Mesendoderm (in vitro differentiated cells): ENCODE data around the gene SCYL3. TPM values are rescaled to one million over a fixed set of nuclear protein-coding genes. Genes with fewer than 3 reads are reported as not detected.

Experiments
- DNase-seq: peaks from one replicate; pipeline ENCODE4 v3.0.0; 2013
- H2AK5ac ChIP-seq: 2 replicates; pipeline ENCODE4 v1.6.1; 2013; ENCODE audit warnings: low read length, inconsistent platforms
- H2BK120ac ChIP-seq: 2 replicates; pipeline ENCODE4 v1.6.1; 2013; ENCODE audit warnings: low read depth, mild to moderate bottlenecking, low read length, moderate library complexity, mixed read lengths
- H2BK15ac ChIP-seq: replicated peaks from 2 replicates; pipeline ENCODE4 v1.6.1; 2013; ENCODE audit warnings: low read depth, mild to moderate bottlenecking, moderate library complexity
- H2BK5ac ChIP-seq: 2 replicates; pipeline ENCODE4 v1.6.1; 2013; ENCODE audit warnings: low read length, inconsistent platforms
- H3K18ac ChIP-seq: 2 replicates; pipeline ENCODE4 v1.6.1; 2013; ENCODE audit warnings: mild to moderate bottlenecking, low read length, mixed read lengths
- H3K23ac ChIP-seq: one replicate; pipeline ENCODE4 v1.6.1; 2013; ENCODE audit warnings: low read length
- H3K27ac ChIP-seq: 2 replicates; pipeline ENCODE4 v1.5.1; 2013; ENCODE audit warnings: low read depth, mild to moderate bottlenecking, inconsistent platforms, low read length, moderate library complexity
- H3K27me3 ChIP-seq: 2 replicates; pipeline ENCODE4 v1.6.1; 2013; ENCODE audit warnings: low read length, control low read depth, mild to moderate bottlenecking, inconsistent platforms; ENCODE audit not compliant: insufficient read depth, poor library complexity
- H3K36me3 ChIP-seq: 2 replicates; pipeline ENCODE4 v1.6.1; 2013; ENCODE audit warnings: low read length, inconsistent platforms; ENCODE audit not compliant: control insufficient read depth, insufficient read depth
- H3K4ac ChIP-seq: one replicate; pipeline ENCODE4 v1.6.1; 2013; ENCODE audit warnings: low read depth, mild to moderate bottlenecking, low read length, moderate library complexity
- H3K4me1 ChIP-seq: 2 replicates; pipeline ENCODE4 v1.6.1; 2013; ENCODE audit warnings: low read depth, low read length, inconsistent platforms; ENCODE audit not compliant: control insufficient read depth
- H3K4me2 ChIP-seq: 2 replicates; pipeline ENCODE4 v1.6.1; 2013; ENCODE audit warnings: low read length
- H3K4me3 ChIP-seq: 2 replicates; pipeline ENCODE4 v1.5.1; 2013; ENCODE audit warnings: mild to moderate bottlenecking, low read length
- H3K56ac ChIP-seq: one replicate; pipeline ENCODE4 v1.6.1; 2013; ENCODE audit warnings: low read length
- H3K79me1 ChIP-seq: 2 replicates; pipeline ENCODE4 v1.6.1; 2013; ENCODE audit warnings: low read length, inconsistent platforms
- H3K79me2 ChIP-seq: 2 replicates; pipeline ENCODE4 v1.6.1; 2013; ENCODE audit warnings: mild to moderate bottlenecking, low read length; ENCODE audit not compliant: control insufficient read depth, insufficient read depth
- H3K9ac ChIP-seq: 2 replicates; pipeline ENCODE4 v1.6.1; 2013; ENCODE audit warnings: low read length, inconsistent platforms
- H4K5ac ChIP-seq: one replicate; pipeline ENCODE4 v1.6.1; 2013; ENCODE audit warnings: low read length
- H4K8ac ChIP-seq: one replicate; pipeline ENCODE4 v1.6.1; 2013; ENCODE audit warnings: low read depth, mild to moderate bottlenecking, control low read depth, low read length, moderate library complexity
- WGBS: extraction: QIAGEN DNeasy Blood & Tissue Kit; methylation state at CpG from one replicate; pipeline ENCODE4 v1.1.7; 2013; ENCODE audit warnings: low lambda C conversion rate, missing lambda C conversion rate; ENCODE audit not compliant: insufficient coverage; ENCODE audit errors: extremely low coverage; 5-methylcytosine and 5-hydroxymethylcytosine counted together
- polyA plus RNA-seq, 2 experiments: library from polyadenylated mRNA; stranded (reverse); fragments of 200-250 nt; gene quantifications; one replicate each; pipeline ENCODE4 v1.2.3, GENCODE V29; 2013

Gene SCYL3, protein sequence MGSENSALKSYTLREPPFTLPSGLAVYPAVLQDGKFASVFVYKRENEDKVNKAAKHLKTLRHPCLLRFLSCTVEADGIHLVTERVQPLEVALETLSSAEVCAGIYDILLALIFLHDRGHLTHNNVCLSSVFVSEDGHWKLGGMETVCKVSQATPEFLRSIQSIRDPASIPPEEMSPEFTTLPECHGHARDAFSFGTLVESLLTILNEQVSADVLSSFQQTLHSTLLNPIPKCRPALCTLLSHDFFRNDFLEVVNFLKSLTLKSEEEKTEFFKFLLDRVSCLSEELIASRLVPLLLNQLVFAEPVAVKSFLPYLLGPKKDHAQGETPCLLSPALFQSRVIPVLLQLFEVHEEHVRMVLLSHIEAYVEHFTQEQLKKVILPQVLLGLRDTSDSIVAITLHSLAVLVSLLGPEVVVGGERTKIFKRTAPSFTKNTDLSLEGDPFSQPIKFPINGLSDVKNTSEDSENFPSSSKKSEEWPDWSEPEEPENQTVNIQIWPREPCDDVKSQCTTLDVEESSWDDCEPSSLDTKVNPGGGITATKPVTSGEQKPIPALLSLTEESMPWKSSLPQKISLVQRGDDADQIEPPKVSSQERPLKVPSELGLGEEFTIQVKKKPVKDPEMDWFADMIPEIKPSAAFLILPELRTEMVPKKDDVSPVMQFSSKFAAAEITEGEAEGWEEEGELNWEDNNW
- polyA plus RNA-seq (2013, experiment 1 of 2), result 2.8 TPM
- polyA plus RNA-seq (2013, experiment 2 of 2), result 2.8 TPM

DNA sequence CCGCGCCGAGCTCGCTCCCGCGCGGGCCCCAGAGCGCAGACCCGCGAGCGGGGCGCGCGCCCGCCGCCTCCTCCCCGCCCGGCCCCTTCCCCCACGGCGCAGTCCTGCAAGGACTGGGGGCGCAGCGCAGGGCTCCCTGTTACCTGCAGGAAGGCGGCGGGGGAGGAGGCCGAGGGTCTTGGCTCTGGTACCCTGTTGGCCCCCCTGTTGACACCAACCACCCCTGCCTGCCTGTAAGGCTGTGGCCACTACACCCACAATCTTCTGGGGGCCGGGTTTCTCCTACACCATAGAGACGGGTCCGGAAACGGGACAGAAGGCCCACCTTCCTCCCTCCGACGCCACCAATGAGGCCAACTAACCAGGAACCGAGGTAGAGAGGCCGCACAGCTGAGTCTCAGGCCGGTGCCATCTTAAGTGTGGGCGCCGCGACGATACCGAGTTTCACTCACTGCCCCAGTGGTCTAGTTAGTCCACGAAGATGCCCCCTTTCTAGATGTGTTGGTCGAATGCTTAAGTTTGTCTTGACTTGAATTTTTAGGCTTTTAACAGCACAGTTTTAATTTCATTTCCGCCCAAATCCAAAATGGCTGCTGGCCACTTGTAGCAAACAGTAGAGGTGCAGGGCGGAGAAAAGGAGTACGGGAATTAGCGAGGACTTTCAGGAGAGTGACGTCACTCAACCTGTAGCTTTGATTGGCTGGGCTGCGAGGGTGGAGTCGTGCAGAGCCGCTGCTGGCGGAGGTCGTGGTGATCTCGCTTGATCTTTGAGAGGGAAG, at the start of gene SCYL3:
SCYL3 (minus strand) TSS at position 252 of the 779 bp plus-strand sequence. CDS start 5,056 bp downstream, outside the sequence.
- Histone ChIP-seq H3K56ac (peak within 1 kb of the TSS; percentile 98), H3K79me2 (peaks cover 3% of the 10 kb centered on the region), H3K4ac (peak within 1 kb of the TSS; percentile 23), H3K9ac (peak within 1 kb of the TSS; percentile 88), H3K79me1 (peaks cover 7% of the 10 kb centered on the region), H3K27me3 (no peaks in the 10 kb centered on the region), H3K23ac (peak within 1 kb of the TSS; percentile 26), H4K5ac (no peak within 1 kb of the TSS), H2BK15ac (no peak within 1 kb of the TSS), H2AK5ac (no peak within 1 kb of the TSS), H3K27ac (no peak within 1 kb of the TSS), H4K8ac (peak within 1 kb of the TSS; percentile 70), H3K4me2 (peak within 1 kb of the TSS; percentile 78), H3K18ac (peak within 1 kb of the TSS; percentile 89), H2BK120ac (no peak within 1 kb of the TSS), H3K4me1 (peaks cover 11% of the 10 kb centered on the region), H3K4me3 (peak within 1 kb of the TSS; percentile 81), H3K36me3 (no peaks in the 10 kb centered on the region), H2BK5ac (peak within 1 kb of the TSS; percentile 99)
- peak; percentile 99 for DNase-seq
- no CpG with 5 or more reads among the region's 52 CpGs for WGBS

DNA sequence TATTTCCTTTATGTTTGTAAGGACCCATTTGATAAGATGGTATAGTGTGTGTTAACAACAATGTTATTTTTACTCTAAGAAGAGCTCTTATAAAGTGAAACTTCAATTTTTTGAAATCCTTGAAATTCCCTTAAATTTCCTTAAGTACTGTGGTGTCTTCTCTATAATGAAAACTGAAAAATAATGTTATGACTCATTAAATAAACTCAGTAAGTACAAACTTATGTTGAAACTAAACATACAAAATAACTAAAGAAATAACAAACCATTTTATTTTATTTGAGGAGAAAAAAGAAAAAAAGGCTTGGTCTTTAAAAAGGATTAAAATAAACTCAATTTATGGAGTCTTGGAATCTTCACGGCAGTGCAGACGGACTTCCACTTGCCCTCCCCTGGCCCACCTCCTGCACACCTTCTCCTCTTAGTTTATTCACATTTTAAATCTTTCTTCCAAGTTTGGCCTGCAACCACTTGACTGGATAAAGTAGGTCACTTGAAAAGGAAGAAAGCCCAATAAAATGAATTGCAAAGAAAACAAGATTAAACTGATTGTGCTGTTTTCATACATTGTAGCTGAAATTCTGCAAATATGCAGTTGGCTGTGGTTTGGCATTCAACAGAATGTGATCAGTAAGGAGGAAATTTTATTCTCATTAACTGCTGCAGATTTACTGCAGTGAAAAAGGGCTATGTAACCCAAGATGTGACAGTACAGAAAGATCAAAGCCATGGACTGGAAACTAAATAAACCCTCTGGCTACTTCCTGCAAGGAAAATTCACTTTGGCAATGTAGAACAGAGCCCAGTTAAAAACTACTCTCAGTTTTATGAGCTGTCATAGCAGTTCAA, 48.5 kb upstream of the SCYL3 start:
- no peak overlapping the region for H3K4ac ChIP-seq
- no peak overlapping the region for H3K27ac ChIP-seq
- H2AK5ac ChIP-seq, result no peak overlapping the region
- no peak overlapping the region for H3K4me3 ChIP-seq
- H4K8ac ChIP-seq, result no peak overlapping the region
- no peaks in the 10 kb centered on the region for H3K27me3 ChIP-seq
- H2BK15ac ChIP-seq, result no peak overlapping the region
- H2BK120ac ChIP-seq, result no peak overlapping the region
- H4K5ac ChIP-seq, result no peak overlapping the region
- no peak overlapping the region for H3K9ac ChIP-seq
- H3K23ac ChIP-seq, result no peak overlapping the region
- no peaks in the 10 kb centered on the region for H3K36me3 ChIP-seq
- DNase-seq, result no peak
- H3K56ac ChIP-seq, result no peak overlapping the region
- no peaks in the 10 kb centered on the region for H3K4me1 ChIP-seq
- no peak overlapping the region for H2BK5ac ChIP-seq
- WGBS, result no CpG with 5 or more reads among the region's 2 CpGs
- H3K79me1 ChIP-seq, result no peaks in the 10 kb centered on the region
- H3K4me2 ChIP-seq, result no peak overlapping the region
- no peaks in the 10 kb centered on the region for H3K79me2 ChIP-seq
- no peak overlapping the region for H3K18ac ChIP-seq

DNA sequence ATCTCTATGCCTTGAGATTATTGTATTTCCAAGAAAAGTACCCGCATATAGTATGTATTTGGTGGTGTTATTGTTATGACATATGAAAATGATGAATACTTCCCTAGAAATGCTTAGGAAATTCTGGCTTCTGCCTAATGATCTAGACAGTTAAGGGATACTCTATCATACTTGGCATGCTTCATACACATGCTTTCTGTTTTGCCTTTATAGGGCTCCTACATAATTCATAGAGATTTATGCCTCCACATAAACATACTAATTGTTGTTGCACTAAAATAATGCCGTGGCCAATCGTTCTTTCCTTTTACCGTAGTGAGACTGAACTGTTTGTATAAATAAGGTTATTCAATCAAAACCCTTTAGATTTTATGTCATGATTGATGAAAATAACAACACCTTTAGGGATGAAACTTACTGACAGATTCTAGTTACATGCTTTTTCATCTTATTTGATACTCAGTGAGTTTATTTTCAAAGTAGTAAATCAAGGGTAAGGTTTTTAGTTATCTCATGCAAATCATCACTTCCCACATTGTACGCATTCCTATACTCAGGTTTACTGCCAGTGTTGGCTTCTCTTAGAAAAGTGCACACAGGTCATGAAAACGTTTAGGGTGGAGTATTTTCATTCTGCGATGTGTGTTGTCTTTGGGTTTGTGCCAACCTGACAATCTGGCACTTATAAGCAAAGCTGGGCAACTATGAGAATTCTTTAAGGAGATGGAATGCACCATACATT, 40.5 kb upstream of the SCYL3 start:
- Histone ChIP-seq H4K8ac (no peak overlapping the region), H2AK5ac (no peak overlapping the region), H4K5ac (no peak overlapping the region), H3K18ac (no peak overlapping the region), H2BK15ac (no peak overlapping the region), H2BK120ac (no peak overlapping the region), H3K4me1 (no peaks in the 10 kb centered on the region), H3K4me3 (no peak overlapping the region), H2BK5ac (no peak overlapping the region), H3K9ac (no peak overlapping the region), H3K79me2 (no peaks in the 10 kb centered on the region), H3K23ac (no peak overlapping the region), H3K56ac (no peak overlapping the region), H3K36me3 (no peaks in the 10 kb centered on the region), H3K27ac (no peak overlapping the region), H3K79me1 (no peaks in the 10 kb centered on the region), H3K27me3 (no peaks in the 10 kb centered on the region), H3K4me2 (no peak overlapping the region), H3K4ac (no peak overlapping the region)
- no CpG with 5 or more reads among the region's 7 CpGs for WGBS
- DNase-seq, result no peak

DNA sequence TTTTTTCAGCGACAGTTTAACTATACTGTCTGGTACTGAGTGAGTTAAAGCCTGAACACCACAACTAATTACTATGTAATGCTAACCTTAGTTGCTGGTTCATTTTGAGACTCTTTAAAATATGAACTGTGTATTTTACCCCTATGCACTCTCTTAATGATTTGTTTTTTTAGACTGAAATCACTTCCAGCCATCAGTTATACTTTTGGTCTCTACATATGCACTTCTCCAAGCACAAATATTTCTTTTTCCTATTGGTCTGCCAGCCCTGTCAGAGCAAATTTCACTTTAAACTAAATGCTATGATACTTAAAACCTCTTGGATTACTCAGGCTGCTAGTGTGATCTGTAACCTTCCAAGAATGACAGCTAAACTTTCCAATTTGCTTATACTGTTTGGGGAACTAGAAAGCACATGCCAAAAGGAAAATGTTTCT, 38.1 kb upstream of the SCYL3 start:
- Histone ChIP-seq H3K27me3 (no peaks in the 10 kb centered on the region), H2AK5ac (no peak overlapping the region), H4K5ac (no peak overlapping the region), H3K23ac (no peak overlapping the region), H2BK120ac (no peak overlapping the region), H3K18ac (no peak overlapping the region), H4K8ac (no peak overlapping the region), H3K79me2 (no peaks in the 10 kb centered on the region), H3K4me2 (no peak overlapping the region), H3K9ac (no peak overlapping the region), H3K36me3 (no peaks in the 10 kb centered on the region), H3K4me1 (no peaks in the 10 kb centered on the region), H3K4ac (no peak overlapping the region), H3K27ac (no peak overlapping the region), H3K56ac (no peak overlapping the region), H3K4me3 (no peak overlapping the region), H3K79me1 (no peaks in the 10 kb centered on the region), H2BK5ac (no peak overlapping the region), H2BK15ac (no peak overlapping the region)
- no CpG with 5 or more reads among the region's 1 CpG for WGBS
- no peak for DNase-seq

DNA sequence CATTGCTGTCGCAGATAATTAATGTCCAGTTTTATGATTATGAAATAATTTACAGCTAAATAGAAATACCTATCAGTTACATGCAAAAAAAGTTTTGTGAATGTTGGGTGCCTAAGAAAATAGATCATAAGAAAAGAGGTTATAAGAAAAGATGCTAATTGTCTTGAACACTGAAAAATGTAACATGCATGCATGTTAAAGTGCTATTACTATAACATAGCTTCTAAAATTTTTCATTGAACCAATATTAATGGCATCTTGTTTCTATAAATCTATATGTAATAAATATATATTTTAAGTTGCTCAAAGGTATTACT, 35.5 kb upstream of the SCYL3 start:
- no peak overlapping the region for H4K5ac ChIP-seq
- no peak overlapping the region for H3K56ac ChIP-seq
- H3K27ac ChIP-seq, result no peak overlapping the region
- H3K4me2 ChIP-seq, result no peak overlapping the region
- H3K79me2 ChIP-seq, result no peaks in the 10 kb centered on the region
- no peak overlapping the region for H3K23ac ChIP-seq
- H3K4ac ChIP-seq, result no peak overlapping the region
- H2BK120ac ChIP-seq, result no peak overlapping the region
- no peaks in the 10 kb centered on the region for H3K79me1 ChIP-seq
- H2BK5ac ChIP-seq, result no peak overlapping the region
- H3K9ac ChIP-seq, result no peak overlapping the region
- H3K27me3 ChIP-seq, result no peaks in the 10 kb centered on the region
- WGBS, result no CpG with 5 or more reads among the region's 1 CpG
- no peak overlapping the region for H2BK15ac ChIP-seq
- H2AK5ac ChIP-seq, result no peak overlapping the region
- H3K4me1 ChIP-seq, result no peaks in the 10 kb centered on the region
- no peak for DNase-seq
- H3K4me3 ChIP-seq, result no peak overlapping the region
- no peak overlapping the region for H3K18ac ChIP-seq
- no peak overlapping the region for H4K8ac ChIP-seq
- H3K36me3 ChIP-seq, result no peaks in the 10 kb centered on the region
